GM12873 (cell line): Measurements from ENCODE around the gene GPATCH1.

ENCODE experiments used
- TF ChIP-seq, protein P1 (sequence below): IDR thresholded peaks from 2 replicates; pipeline ENCODE4 v1.5.1; 2012; ENCODE audit warnings: low read depth, mild to moderate bottlenecking, moderate library complexity, low read length, control low read depth; ENCODE audit not compliant: insufficient read depth; ENCODE audit errors: missing control alignments

GPATCH1 gene

DNA sequence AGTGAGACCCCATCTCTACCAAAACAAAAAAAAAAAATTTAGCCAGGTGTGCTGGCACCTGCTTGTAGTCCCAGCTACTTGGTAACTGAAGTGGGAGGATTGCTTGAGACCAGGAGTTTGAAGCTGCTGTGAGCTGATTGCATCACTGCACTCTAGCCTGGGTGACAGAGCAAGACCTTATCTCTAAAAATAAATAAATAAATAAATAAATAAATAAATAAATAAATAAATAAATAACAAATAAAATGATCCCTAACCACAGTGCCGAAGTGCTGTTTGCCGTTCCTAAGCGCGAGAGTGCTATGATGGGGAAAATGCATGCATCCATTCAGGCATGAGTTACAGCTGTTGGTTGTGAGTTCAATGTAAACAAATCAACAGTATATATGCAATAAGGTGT, 78.2 kb downstream of the GPATCH1 start:
- TF ChIP-seq, protein P1, sequence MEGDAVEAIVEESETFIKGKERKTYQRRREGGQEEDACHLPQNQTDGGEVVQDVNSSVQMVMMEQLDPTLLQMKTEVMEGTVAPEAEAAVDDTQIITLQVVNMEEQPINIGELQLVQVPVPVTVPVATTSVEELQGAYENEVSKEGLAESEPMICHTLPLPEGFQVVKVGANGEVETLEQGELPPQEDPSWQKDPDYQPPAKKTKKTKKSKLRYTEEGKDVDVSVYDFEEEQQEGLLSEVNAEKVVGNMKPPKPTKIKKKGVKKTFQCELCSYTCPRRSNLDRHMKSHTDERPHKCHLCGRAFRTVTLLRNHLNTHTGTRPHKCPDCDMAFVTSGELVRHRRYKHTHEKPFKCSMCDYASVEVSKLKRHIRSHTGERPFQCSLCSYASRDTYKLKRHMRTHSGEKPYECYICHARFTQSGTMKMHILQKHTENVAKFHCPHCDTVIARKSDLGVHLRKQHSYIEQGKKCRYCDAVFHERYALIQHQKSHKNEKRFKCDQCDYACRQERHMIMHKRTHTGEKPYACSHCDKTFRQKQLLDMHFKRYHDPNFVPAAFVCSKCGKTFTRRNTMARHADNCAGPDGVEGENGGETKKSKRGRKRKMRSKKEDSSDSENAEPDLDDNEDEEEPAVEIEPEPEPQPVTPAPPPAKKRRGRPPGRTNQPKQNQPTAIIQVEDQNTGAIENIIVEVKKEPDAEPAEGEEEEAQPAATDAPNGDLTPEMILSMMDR: no peak

DNA sequence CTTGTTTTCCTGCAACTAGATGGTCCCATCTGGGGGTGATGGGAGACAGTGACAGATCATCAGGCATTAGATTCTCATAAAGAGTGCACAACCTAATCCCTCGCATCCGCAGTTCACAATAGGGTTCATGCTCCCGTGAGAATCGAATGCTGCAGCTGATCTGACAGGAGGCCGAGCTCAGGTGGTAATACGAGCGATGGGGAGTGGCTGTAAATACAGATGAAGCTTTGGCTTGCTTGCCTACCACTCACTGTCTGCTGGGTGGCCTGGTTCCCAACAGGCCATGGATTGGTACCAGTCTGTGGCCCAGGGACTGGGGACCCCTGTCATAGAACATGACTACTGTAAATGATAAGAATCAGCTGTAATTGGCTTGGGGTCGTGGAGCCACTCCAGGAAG, 78.9 kb downstream of the GPATCH1 start:
- TF ChIP-seq, protein P1: no peak

DNA sequence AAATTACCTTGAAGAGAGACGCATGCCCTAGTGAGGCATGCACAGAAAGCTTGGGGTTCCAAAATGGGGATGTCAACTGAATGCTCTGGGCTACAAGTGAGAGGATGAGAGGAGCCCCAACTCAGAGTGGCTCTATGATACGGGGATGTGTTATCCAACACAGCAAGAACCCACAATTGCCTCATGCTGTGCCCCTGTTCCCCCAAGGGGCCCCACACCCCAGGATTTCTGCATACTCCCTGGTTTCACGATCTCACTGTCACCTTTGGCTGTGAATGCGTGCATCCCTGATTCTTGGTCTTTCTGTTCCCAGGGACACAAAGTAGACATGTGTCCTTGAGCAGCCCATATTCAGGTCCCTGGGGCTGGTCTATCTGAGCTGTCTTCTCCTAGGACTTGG, 80.2 kb downstream of the GPATCH1 start:
- TF ChIP-seq, protein P1: no peak

DNA sequence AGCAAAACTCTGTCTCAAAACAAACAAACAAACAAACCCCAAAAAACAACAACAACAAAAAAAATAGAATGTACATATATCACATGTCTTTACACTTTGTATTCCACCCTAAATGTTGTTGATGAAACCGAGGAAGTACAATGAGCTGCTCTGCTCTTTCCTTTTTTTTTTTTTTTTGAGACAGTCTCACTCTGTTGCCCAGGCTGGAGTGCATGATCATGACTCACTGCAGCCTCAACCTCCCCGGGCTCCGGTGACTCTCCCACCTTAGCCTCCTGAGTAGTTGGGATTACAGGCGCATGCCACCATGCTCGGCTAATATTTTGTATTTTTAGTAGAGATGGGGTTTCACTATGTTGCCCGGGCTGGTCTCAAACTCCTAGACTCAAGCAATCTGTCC, 82.5 kb downstream of the GPATCH1 start:
- TF ChIP-seq, protein P1: no peak

DNA sequence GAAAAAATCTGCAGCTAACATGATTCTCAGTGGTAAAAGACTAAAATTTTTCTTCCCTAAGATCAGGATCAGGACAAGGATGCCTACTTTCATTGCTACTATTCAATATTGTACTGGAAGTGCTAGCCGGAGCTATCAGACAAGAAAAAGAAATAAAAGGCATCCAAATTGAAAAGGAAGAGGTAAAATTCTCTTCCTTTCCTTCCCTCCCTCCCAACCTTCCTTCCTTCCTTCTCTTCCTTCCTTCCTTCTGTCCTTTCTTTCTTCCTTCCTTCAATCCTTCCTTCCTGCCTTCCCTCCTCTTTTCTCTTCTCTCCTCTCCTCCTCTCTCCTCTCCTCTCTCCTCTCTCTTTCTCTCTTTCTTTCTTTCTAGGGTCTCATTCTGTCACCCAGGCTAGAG, 86.5 kb downstream of the GPATCH1 start:
- TF ChIP-seq, protein P1: no peak

DNA sequence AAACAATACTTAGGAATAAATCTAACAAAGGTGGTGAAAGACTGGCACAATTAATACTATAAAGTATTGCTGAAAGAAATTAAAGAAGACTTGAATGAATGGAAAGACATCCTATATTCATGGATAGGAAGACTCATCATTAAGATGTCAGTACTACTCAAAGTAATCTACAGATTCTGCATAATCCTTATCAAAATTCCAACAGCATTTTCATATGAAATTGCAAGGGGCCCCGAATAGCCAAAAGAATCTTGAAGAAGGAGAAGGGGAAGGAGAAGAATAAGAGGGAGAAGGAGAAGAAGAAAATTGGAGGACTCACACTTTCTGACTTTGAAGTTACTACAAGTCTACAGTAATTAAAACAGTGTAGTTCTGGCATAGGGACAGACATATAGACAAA, 87.5 kb downstream of the GPATCH1 start:
- TF ChIP-seq, protein P1: no peak

DNA sequence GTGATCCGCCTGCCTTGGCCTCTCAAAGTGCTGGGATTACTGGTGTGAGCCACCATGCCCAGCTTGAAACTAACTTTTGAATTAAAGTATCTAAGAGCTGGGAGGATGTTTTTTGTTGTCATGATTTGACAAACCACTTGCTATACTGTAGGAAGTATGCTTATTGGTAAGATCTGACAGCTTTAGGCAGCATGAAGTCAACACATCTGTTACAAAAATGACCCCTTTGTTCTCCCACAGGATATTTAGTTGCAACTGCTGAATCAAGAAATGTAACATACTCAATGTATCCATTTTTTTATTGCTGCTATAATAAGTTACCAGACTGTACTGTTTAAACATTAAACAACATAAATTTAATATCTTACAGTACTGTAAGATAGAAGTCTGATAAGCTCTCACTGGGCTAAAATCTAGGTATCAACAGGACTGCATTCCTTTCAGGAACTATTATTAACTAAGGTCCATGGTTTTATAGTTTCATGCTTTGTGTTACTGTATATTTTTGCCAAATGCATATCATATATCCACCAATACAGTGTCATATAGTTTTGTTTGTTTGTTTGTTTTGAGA, 90.3 kb downstream of the GPATCH1 start:
- TF ChIP-seq, protein P1: no peak
